ENCODE data around the gene DRC3.
A peak's percentile ranks its signal among the peaks of the same experiment; 100 is the strongest.

The DRC3 gene

DNA sequence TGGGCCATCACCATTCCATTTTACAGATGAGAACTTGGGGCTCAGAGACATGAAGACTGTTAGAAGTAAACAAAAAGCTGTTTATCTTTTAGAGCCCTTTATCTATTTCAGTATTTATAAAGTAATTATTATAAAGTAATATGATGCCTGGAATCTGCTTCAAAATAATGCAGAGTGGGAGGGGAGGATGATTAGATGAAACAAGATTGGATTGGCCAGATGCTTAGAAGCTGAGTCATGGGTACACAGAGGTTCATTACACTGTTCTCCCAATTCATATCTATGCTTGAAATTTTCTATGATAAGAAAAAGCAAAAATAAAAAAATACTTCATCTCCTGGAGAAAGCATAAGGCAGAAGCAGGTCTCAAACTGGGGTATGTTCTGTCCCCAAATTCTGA is 29.8 kb upstream of the DRC3 start:
- no peak for TF ChIP-seq ZFX (IDR thresholded peaks at IDR 0.05; ENCODE audit: borderline replicate concordance)
- TF ChIP-seq, protein P1, sequence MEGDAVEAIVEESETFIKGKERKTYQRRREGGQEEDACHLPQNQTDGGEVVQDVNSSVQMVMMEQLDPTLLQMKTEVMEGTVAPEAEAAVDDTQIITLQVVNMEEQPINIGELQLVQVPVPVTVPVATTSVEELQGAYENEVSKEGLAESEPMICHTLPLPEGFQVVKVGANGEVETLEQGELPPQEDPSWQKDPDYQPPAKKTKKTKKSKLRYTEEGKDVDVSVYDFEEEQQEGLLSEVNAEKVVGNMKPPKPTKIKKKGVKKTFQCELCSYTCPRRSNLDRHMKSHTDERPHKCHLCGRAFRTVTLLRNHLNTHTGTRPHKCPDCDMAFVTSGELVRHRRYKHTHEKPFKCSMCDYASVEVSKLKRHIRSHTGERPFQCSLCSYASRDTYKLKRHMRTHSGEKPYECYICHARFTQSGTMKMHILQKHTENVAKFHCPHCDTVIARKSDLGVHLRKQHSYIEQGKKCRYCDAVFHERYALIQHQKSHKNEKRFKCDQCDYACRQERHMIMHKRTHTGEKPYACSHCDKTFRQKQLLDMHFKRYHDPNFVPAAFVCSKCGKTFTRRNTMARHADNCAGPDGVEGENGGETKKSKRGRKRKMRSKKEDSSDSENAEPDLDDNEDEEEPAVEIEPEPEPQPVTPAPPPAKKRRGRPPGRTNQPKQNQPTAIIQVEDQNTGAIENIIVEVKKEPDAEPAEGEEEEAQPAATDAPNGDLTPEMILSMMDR (IDR thresholded peaks at IDR 0.05), result no peak
- H3K27ac ChIP-seq, result peak overlapping the region; percentile 56

DNA sequence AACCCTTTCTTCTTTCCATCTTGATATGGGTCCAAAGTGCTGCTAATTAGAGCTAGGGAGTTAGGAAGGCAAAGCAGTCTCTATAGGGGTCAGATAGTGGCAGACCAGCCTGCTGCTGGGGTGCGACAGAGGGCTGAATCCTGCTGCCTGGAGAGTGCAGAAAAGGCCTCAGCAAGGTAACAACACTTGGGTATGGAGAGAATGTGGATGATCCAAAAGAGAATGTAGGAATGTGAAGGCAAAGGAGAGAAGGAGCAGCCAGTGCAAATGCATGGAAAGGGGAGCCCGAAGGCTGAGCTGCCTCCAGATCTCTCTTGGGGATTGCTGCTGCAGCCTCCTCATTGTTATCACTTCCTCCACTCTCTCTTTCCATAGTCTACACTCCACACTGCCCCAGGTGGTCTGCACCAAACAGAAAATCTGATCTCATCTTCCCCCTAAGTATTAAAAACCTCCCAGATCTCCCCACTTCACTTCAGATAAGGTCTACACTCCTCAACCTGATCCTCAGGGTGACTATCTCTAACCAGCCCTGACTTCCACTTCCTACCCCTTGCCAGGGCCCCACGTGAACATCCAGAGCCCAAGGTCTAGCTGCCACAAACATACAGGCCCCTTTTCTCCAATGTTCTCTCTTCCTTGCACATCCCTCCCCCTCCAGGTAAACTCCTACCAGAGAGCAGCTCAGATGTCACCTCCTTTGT is 29.2 kb upstream of the DRC3 start:
- TF ChIP-seq ZFX (IDR thresholded peaks at IDR 0.05; ENCODE audit: borderline replicate concordance), result no peak
- TF ChIP-seq, protein P1 (IDR thresholded peaks at IDR 0.05), result no peak
- peak overlapping the region; percentile 56 for H3K27ac ChIP-seq

GRCh38 chr17:17944242-17944641 is 28.4 kb upstream of the DRC3 start:
- no peak overlapping the region for H3K27ac ChIP-seq
- TF ChIP-seq, protein P1 (IDR thresholded peaks at IDR 0.05), result no peak
- TF ChIP-seq ZFX (IDR thresholded peaks at IDR 0.05; ENCODE audit: borderline replicate concordance), result no peak

DNA sequence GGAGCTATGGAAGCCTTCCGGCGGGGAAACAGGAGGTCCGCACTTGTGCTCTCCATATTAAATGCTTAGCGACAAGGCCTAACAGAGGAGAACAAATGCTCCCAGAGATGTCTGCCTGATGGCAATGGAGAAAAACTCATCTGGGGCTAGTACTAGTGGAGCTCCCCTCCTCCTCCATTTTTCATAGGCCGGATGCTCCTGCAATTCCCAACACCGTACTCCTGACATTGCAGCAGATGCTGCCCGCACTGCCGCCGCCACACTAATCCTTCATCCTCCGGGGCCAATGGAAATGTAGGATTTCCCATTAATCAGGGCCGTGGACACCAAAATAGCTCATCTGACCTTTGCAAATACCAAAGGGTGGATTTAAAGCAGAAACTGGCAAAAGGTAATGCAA is 27.9 kb upstream of the DRC3 start:
- no peak overlapping the region for H3K27ac ChIP-seq
- TF ChIP-seq, protein P1 (IDR thresholded peaks at IDR 0.05), result no peak
- TF ChIP-seq ZFX (IDR thresholded peaks at IDR 0.05; ENCODE audit: borderline replicate concordance), result no peak

DNA sequence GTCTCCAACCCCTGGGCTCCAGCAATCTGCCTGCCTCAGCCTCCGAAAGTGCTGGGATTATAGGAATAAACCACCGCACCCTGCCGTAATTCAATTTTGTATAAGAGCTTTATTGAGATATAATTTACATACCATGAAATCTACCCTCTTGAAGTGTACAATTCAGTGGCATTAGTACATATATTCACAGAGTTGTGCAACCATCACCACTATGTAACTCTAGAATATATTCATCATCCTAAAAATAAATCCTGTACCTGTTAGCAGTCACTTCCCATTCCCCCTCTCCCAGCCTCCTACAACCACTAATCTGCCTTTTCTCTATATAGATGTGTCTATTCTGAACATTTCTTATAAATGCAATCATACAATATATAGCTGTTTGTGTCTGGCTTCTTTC is 26.6 kb upstream of the DRC3 start:
- TF ChIP-seq, protein P1 (IDR thresholded peaks at IDR 0.05), result no peak
- no peak overlapping the region for H3K27ac ChIP-seq

GRCh38 chr17:17947309-17947708 is 25.4 kb upstream of the DRC3 start:
- no peak overlapping the region for H3K27ac ChIP-seq
- TF ChIP-seq, protein P1 (IDR thresholded peaks at IDR 0.05), result no peak
- no peak for TF ChIP-seq ZFX (IDR thresholded peaks at IDR 0.05; ENCODE audit: borderline replicate concordance)

- TF ChIP-seq, protein P1 (IDR thresholded peaks at IDR 0.05), result no peak
- TF ChIP-seq ZFX (IDR thresholded peaks at IDR 0.05; ENCODE audit: borderline replicate concordance), result no peak
- no peak overlapping the region for H3K27ac ChIP-seq
Observed at GRCh38 chr17:17947966-17948365, 24.7 kb upstream of the DRC3 start.
